ENCODE measurements around the gene SPATA46. TPM values are rescaled to one million over a fixed set of nuclear protein-coding genes. Genes with fewer than 3 reads are reported as not detected.

SPATA46 gene
- total RNA-seq, 3 donors from 2014 or later (not counting 1 experiment from before 2014, with no cell fraction given) = not detected

DNA sequence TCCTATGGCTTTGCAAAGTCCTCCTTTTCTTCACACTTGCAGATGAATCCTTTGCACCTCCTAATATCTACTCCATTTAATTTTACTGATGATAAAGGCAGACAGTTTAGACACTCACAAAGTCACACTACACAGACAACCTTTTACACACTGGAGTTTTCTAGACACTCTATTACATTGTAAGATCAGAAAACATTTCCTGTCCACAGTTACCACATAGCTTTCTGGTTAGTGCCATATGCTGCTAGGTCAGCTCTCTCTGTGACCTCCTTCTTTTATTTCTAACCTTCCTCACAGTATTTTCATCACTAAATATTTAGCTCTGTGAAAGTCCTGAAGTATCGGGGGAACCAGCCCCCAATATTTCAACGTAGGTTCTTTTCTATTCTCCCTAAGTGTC lies 30.2 kb upstream of the SPATA46 start:
- 40% methylated on average over 1 of the region's 2 CpGs for WGBS (ENCODE audit: insufficient coverage)
- Mint-ChIP-seq H3K27ac (peak overlapping the region; percentile 87 to 92), H3K4me1 (peaks cover 78 to 92% of the 10 kb centered on the region in 2 donors), H3K4me3 (peak overlapping the region; percentile 98), H3K9me3 (no peaks in the 10 kb centered on the region), H3K36me3 (peaks cover 28% of the 10 kb centered on the region), H3K27me3 (ENCODE audit: low read depth in 2 of 2) (no peaks in the 10 kb centered on the region)
- no peaks in the 10 kb centered on the region for H3K27me3 ChIP-seq (ENCODE audit: control insufficient read depth, insufficient read depth, low read length)
- no peaks in the 10 kb centered on the region for H3K9me3 ChIP-seq (ENCODE audit: control insufficient read depth, insufficient read depth, low read length)
- ATAC-seq (peak; percentile 53 to 75 (median 74)), DNase-seq (no peak)
- TF ChIP-seq, protein P1, sequence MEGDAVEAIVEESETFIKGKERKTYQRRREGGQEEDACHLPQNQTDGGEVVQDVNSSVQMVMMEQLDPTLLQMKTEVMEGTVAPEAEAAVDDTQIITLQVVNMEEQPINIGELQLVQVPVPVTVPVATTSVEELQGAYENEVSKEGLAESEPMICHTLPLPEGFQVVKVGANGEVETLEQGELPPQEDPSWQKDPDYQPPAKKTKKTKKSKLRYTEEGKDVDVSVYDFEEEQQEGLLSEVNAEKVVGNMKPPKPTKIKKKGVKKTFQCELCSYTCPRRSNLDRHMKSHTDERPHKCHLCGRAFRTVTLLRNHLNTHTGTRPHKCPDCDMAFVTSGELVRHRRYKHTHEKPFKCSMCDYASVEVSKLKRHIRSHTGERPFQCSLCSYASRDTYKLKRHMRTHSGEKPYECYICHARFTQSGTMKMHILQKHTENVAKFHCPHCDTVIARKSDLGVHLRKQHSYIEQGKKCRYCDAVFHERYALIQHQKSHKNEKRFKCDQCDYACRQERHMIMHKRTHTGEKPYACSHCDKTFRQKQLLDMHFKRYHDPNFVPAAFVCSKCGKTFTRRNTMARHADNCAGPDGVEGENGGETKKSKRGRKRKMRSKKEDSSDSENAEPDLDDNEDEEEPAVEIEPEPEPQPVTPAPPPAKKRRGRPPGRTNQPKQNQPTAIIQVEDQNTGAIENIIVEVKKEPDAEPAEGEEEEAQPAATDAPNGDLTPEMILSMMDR (IDR thresholded peaks at IDR 0.05) = no peak
- H3K27ac ChIP-seq (ENCODE audit: low read length) = peak overlapping the region; percentile 53
- H3K36me3 ChIP-seq (ENCODE audit: control insufficient read depth, insufficient read depth, low read length) = peaks cover 10% of the 10 kb centered on the region
- intact Hi-C loops (cut with micrococcal nuclease) = loop anchor here (2.0 kb wide), 1 partner anchor 14 kb away; no protein-coding TSS in a partner anchor
- H3K4me3 ChIP-seq (ENCODE audit: low read length) = peak overlapping the region; percentile 60
- peaks cover 23% of the 10 kb centered on the region for H3K4me1 ChIP-seq (ENCODE audit: control insufficient read depth, insufficient read depth, low read length)

DNA sequence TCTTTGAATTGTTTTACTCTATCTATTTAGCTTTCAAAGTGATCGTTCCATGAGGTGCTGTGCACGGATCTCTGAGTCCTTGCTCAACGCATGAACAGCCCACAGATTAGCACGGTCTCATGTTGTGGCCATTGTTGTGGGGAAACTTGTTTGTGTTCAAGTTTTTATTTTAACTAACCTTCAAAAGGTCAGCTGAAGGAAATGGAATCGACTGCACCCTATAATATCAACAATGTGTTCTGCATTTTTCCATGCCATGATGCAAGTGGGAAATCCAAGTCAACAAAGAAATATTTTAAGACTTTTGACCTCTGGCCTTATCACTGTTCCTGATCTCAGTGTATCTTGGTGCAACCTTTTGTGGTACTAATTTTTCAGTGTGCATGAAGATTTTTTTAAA lies 29.1 kb upstream of the SPATA46 start:
- intact Hi-C loops (cut with micrococcal nuclease) = loop anchor here (2.0 kb wide), 1 partner anchor 15 kb away; no protein-coding TSS in a partner anchor
- H3K27ac ChIP-seq (ENCODE audit: low read length) = peak overlapping the region; percentile 1
- WGBS (ENCODE audit: insufficient coverage) = 38% methylated on average over 5 of the region's 5 CpGs
- peaks cover 21% of the 10 kb centered on the region for H3K36me3 Mint-ChIP-seq
- H3K27me3 Mint-ChIP-seq (ENCODE audit: low read depth in 2 of 2) = no peaks in the 10 kb centered on the region
- H3K9me3 Mint-ChIP-seq = no peaks in the 10 kb centered on the region
- H3K4me1 ChIP-seq (ENCODE audit: control insufficient read depth, insufficient read depth, low read length) = peaks cover 26% of the 10 kb centered on the region
- peaks cover 74 to 86% of the 10 kb centered on the region in 2 donors for H3K4me1 Mint-ChIP-seq
- no peak for DNase-seq
- TF ChIP-seq, protein P1 (IDR thresholded peaks at IDR 0.05) = no peak
- H3K27ac Mint-ChIP-seq = peak overlapping the region; percentile 87 to 92
- no peaks in the 10 kb centered on the region for H3K9me3 ChIP-seq (ENCODE audit: control insufficient read depth, insufficient read depth, low read length)
- H3K4me3 Mint-ChIP-seq = peak overlapping the region; percentile 98
- peaks cover 18% of the 10 kb centered on the region for H3K36me3 ChIP-seq (ENCODE audit: control insufficient read depth, insufficient read depth, low read length)
- H3K27me3 ChIP-seq (ENCODE audit: control insufficient read depth, insufficient read depth, low read length) = no peaks in the 10 kb centered on the region
- H3K4me3 ChIP-seq (ENCODE audit: low read length) = no peak overlapping the region
- ATAC-seq = no peak

DNA sequence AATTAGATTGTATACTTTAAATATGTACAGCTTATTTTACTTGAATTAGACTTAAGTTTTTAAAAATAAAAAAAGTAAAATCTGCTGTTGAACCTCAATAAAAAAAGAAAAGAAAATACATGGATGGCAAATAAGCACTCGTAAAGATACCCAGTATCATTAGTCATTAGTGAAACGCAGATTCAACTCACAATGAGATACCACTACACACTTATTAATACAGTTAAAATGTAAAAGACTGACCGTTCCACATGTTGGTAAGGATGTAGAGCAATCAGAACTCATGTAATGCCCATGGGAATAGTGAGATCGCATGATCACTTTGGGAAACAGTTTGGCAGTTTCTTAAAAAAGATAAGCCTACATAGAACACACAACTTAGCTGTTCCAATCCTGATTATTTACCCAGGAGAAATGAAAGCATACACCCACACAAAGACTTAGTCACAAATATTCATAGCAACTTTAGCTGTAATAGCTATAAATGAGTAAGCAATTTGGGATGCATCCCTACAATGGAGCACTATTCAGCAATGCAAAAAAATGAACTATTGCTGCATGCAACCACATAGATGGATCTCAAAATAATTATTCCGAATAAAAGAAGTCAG lies 28.0 kb upstream of the SPATA46 start:
- Mint-ChIP-seq H3K9me3 (no peaks in the 10 kb centered on the region), H3K27ac (peak overlapping the region; percentile 87 to 92), H3K36me3 (peaks cover 14% of the 10 kb centered on the region), H3K4me3 (peak overlapping the region; percentile 98), H3K4me1 (peaks cover 73 to 85% of the 10 kb centered on the region in 2 donors), H3K27me3 (ENCODE audit: low read depth in 2 of 2) (no peaks in the 10 kb centered on the region)
- Histone ChIP-seq H3K9me3 (ENCODE audit: control insufficient read depth, insufficient read depth, low read length) (no peaks in the 10 kb centered on the region), H3K36me3 (ENCODE audit: control insufficient read depth, insufficient read depth, low read length) (peaks cover 20% of the 10 kb centered on the region), H3K27ac (ENCODE audit: low read length) (peak overlapping the region; percentile 19), H3K4me3 (ENCODE audit: low read length) (no peak overlapping the region), H3K4me1 (ENCODE audit: control insufficient read depth, insufficient read depth, low read length) (peaks cover 36% of the 10 kb centered on the region), H3K27me3 (ENCODE audit: control insufficient read depth, insufficient read depth, low read length) (no peaks in the 10 kb centered on the region)
- WGBS (ENCODE audit: insufficient coverage) = 80% methylated on average over 2 of the region's 5 CpGs
- TF ChIP-seq, protein P1 (IDR thresholded peaks at IDR 0.05) = no peak
- DNase-seq (no peak), ATAC-seq (no peak)
- intact Hi-C loops (cut with micrococcal nuclease) = no loop called here
